Cardiac septum (tissue), 1 donor: ENCODE data around the gene NR2F1-AS1. TPM values are rescaled to one million over a fixed set of nuclear protein-coding genes. Genes with fewer than 3 reads are reported as not detected.

Experiments
- DNase-seq: peaks from one replicate; pipeline ENCODE4 v3.0.0-alpha.2; 2020; ENCODE audit warnings: low spot score
- intact Hi-C: fragments of 100-400 bp; cut with DNase I; formaldehyde crosslinking; loops from one replicate; pipeline ENCODE4 v1.14.0; 2022
- total RNA-seq: library from RNA; stranded (reverse); fragmentation: NEBNext Ultra II Directional; extraction: Animal tissue kit (Norgen Biotek cat#: 25700); gene quantifications from one replicate; pipeline ENCODE4 v1.2.1, GENCODE V29; 2021
- donor health status: DM: no; HTN: no; CAD: no.

Gene NR2F1-AS1
- total RNA-seq, 1 donor from 2014 or later: 0.89 TPM

- intact Hi-C loops: no loop called here
- DNase-seq: no peak
These were observed 12.6 kb upstream of the NR2F1-AS1 start for GRCh38 chr5:93593476-93594131.

GRCh38 chr5:93592883-93593282 is 11.9 kb upstream of the NR2F1-AS1 start:
- no peak for DNase-seq
- intact Hi-C loops: no loop called here

- intact Hi-C loops: no loop called here
These were observed 10.4 kb upstream of the NR2F1-AS1 start for GRCh38 chr5:93591323-93591945.

GRCh38 chr5:93590493-93590892 is 9.5 kb upstream of the NR2F1-AS1 start:
- intact Hi-C loops: no loop called here
- DNase-seq: no peak

More at GRCh38 chr5:93591323-93591945, 10.4 kb upstream of the NR2F1-AS1 start:
- no peak for DNase-seq

DNA sequence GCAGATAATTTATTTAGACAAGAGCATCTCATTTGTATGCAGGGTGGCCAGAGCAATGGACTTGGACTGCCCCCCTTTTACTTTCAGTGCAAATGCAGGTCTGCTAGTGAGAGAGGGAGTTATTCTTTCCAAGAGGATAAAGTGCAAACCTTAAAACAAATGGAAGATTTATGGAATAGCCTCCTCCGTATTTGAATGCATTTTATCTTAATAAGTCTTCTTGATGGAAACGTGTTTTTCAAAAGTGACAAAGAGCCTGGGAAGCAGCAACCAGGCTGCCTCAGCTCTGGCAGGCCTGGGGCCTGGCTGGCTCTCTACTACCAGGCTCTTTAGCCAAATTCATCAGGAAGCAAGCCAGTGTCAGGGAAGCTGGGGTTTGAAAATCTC is 8.8 kb upstream of the NR2F1-AS1 start:
- intact Hi-C loops: loop anchor here (10.0 kb wide), 1 partner anchor 315 kb away; no protein-coding TSS in a partner anchor
- no peak for DNase-seq

- intact Hi-C loops: loop anchor here (10.0 kb wide), 1 partner anchor 316 kb away; no protein-coding TSS in a partner anchor
- no peak for DNase-seq
These were observed 8.3 kb upstream of the NR2F1-AS1 start for GRCh38 chr5:93589152-93589828.

GRCh38 chr5:93588352-93589151 is 7.5 kb upstream of the NR2F1-AS1 start:
- DNase-seq: no peak
- intact Hi-C loops: loop anchor here (10.0 kb wide), 1 partner anchor 316 kb away; no protein-coding TSS in a partner anchor

- intact Hi-C loops: loop anchor here (10.0 kb wide), 1 partner anchor 317 kb away; no protein-coding TSS in a partner anchor
- DNase-seq: no peak
These were observed 6.8 kb upstream of the NR2F1-AS1 start for GRCh38 chr5:93587597-93588351.

GRCh38 chr5:93586736-93587596 is 5.9 kb upstream of the NR2F1-AS1 start:
- intact Hi-C loops: loop anchor here (10.0 kb wide), 1 partner anchor 318 kb away; no protein-coding TSS in a partner anchor
- DNase-seq: no peak

DNA sequence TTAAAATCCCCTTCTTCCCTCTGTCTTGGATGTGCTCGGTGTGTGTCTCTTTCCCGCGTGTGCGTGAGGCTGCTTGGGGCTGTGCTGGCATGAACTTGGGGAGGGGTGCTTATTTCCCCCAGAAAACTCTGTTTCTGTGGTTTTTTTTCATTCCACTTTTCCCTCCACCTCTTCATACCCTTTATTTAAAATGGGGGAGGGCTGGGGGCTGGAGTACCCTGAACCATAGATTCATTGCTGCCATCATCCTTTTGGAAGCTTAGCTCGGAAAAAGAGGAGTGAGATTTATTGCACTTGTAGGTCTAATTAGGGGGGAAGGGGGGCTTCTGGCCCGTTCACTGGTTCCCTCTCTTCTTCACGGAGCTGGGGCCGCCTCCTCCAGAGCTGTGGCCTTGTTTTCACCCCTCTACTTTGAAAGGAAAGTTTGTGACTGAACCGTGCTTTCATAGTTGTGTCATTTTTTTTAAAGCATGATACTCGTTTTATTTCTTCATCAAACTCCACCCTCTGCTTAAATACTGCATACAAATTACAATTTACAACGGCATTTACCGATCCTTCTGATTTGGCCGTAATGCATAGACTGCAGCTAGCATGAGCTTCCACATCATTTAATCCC is 4.9 kb upstream of the NR2F1-AS1 start:
- no peak for DNase-seq
- intact Hi-C loops: loop anchor here (10.0 kb wide), 1 partner anchor 319 kb away; no protein-coding TSS in a partner anchor

- intact Hi-C loops: loop anchor here (10.0 kb wide), 1 partner anchor 320 kb away; no protein-coding TSS in a partner anchor
These were observed 4.2 kb upstream of the NR2F1-AS1 start for GRCh38 chr5:93585041-93585766.

DNA sequence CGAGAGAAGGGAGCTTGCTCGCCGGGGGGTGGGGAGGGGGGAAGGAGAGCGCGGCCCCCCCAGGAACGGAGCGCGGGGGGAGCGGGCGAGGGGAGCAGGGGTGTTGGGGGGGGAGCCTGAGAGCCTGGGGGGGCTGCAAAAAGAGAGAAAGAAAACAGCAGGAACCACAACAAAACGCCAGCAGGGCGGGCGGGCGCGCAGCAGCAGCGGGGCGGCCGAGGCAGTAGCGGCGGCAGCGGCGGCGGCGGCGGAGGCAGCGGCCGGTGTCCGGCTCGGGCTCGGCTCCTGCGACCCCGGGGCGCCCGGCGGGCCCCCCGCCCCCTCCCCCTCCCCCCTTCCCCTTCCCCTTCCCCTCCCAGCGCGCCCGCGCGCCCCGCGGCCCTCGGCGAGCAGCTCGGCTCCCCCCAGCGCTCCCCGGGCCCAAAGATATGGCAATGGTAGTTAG is 3.6 kb upstream of the NR2F1-AS1 start:
- intact Hi-C loops: loop anchor here (5.0 to 10.0 kb wide), 2 partner anchors 320 to 528 kb away; a partner anchor contains a TSS
- no peak for DNase-seq

More at GRCh38 chr5:93585041-93585766, 4.2 kb upstream of the NR2F1-AS1 start:
- no peak for DNase-seq

DNA sequence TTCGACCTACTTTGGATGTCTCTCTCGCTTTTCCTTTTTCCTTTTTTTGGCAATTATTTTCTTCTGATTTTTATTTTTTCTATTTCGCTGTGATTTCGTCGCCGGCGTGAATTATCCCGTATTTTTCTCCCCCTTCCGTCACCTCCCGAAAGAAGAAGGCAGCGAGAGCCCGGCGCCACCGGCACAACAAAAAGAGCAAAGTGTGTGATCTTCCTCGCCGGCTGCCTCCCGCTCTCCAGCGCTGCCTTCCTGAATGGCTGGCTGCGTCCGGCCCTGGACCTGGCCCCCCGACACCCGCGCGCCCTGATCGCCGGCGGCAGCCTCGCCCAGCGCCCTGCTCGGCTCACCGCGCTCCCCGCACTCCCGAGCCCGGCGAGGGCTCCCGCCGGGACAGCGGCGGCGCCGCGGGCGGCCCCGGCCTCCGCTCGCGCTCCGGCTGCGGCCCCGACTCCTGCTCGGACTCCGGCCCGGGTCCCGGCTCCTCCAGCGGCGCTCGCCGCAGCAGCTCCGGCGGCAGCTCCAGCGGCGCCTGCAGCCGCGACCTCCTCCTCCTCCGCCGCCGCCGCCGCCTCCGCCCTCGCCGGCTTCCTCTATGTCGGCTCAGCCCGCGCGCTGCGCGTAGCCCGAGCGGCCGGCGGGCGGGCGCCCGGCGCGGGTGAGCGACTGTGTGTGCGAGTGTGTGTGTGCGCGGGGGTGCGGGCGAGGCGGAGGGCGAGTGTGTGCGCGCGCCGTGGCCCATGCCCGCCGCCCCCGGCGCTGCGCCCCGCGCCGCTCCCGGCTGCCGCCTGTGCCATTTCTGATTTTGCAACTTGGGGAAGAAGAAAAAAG is 3.0 kb upstream of the NR2F1-AS1 start:
- no peak for DNase-seq
- intact Hi-C loops: loop anchor here (5.0 to 10.0 kb wide), 2 partner anchors 321 to 528 kb away; a partner anchor contains a TSS

DNA sequence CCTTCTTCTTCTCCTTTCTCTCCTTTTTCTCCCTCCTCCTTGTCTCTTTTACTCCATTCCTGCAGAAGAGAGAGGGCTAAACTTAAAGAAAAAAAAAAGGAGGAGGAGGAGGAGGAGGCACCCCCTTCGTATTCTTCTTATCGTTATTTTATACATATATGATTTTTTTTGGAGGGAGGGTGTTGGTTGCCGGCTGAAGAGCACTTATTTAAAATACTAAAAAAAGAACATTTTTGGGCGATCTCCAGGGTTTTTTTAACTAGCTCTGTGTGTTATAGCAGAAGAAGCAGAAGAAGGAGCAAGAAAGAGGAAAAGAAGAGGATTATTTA is 2.4 kb upstream of the NR2F1-AS1 start:
- DNase-seq: no peak
- intact Hi-C loops: loop anchor here (5.0 to 10.0 kb wide), 2 partner anchors 321 to 529 kb away; a partner anchor contains a TSS

DNA sequence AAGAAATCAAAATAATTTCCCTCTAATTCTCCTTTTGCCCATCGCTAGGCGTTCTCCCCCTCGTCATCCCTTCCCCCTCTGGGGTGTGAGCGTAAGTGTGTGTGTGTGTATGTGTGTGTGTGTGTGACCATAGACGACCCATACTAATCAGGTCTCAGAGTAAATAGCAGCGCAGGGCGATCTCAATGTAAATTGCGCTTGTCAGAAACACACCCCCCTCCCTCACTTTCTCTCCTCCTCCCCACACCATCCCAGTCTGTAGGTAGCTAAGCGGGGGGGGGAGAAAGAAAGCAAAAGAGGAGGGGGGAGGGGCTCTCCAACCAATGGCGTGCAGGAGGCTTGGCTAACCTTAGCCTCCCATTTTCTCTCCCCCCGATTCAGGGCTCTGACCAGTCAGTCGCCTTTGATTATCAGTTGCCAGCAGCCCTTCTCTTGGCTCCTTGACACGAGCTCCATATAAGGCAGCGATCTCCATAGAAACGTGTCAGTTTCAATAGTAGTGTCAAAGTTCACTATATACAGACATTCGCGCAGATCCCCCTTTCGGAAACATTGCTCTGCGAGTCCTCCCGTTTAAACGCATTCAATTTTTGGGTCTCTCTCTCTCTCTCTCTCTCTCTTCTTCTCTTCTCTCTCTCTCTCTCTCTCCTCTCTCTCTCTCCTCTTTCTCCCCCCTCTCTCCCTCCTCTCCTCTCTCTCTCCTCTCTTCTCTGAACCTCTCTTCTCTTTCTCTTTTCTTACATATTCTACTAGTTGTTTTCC is 1.8 kb upstream of the NR2F1-AS1 start, which contains the start of gene NR2F1:
NR2F1 (plus strand) TSS at position 546 of the 762 bp plus-strand sequence. CDS start 1,802 bp downstream, outside the sequence.
- intact Hi-C loops: loop anchor here (5.0 to 10.0 kb wide), 2 partner anchors 322 to 529 kb away; a partner anchor contains a TSS
- no peak for DNase-seq
